PC-3 (cell line): Measurements from ENCODE around the gene MYBPH. TPM values are rescaled to one million over a fixed set of nuclear protein-coding genes. Genes with fewer than 3 reads are reported as not detected.

Source experiments
- ATAC-seq: fragments of 200-7000 bp; cut with Tn5 transposase; 2 replicates; pipeline ENCODE4 v1.9.1; 2020; ENCODE audit warnings: mild to moderate bottlenecking, moderate library complexity
- BruUV-seq: library from RNA; stranded (reverse); fragments of 400-500 nt; replicated peaks from 2 replicates; lab custom pipeline; 2021; lab: Mats Ljungman, UMichigan
- CTCF ChIA-PET: fragments of 300-600 bp; sonication (Branson Sonifier 250); formaldehyde crosslinking; loops from one replicate; lab custom pipeline; 2022; ENCODE audit warnings: antibody characterized with exemption; lab: Charles Lee
- POLR2A ChIA-PET: fragments of 300-600 bp; sonication (Branson Sonifier 250); formaldehyde crosslinking; loops from one replicate; lab custom pipeline; 2022; ENCODE audit warnings: antibody characterized with exemption; ENCODE audit not compliant: unreplicated experiment; lab: Charles Lee
- DNase-seq: peaks from one replicate; pipeline ENCODE4 v3.0.0-alpha.2; 2015
- H2AFZ ChIP-seq: fragments of 300-600 bp; sonication (generic); 2 replicates; pipeline ENCODE4 v1.6.0; 2016; ENCODE audit warnings: antibody characterized with exemption, low read length
- H3F3A ChIP-seq: fragments of 300-600 bp; sonication (generic); one replicate; pipeline ENCODE4 v1.6.0; 2017; ENCODE audit warnings: antibody characterized with exemption, low read length, control low read depth, mild to moderate bottlenecking; ENCODE audit not compliant: unreplicated experiment
- H3K27ac ChIP-seq: fragments of 300-600 bp; sonication (generic); 2 replicates; pipeline ENCODE4 v1.5.1; 2016; ENCODE audit warnings: mild to moderate bottlenecking, low read length
- H3K27me3 ChIP-seq: fragments of 300-600 bp; sonication (generic); 2 replicates; pipeline ENCODE4 v1.6.1; 2016; ENCODE audit warnings: low read length, mixed read lengths
- H3K36me3 ChIP-seq: fragments of 300-600 bp; sonication (generic); 2 replicates; pipeline ENCODE4 v1.6.1; 2016; ENCODE audit warnings: low read depth, mixed run types, low read length, mixed read lengths
- H3K4me1 ChIP-seq: fragments of 300-600 bp; sonication (generic); 2 replicates; pipeline ENCODE4 v1.5.1; 2016; ENCODE audit warnings: low read length; ENCODE audit not compliant: insufficient read depth
- H3K4me2 ChIP-seq: fragments of 300-600 bp; sonication (generic); 2 replicates; pipeline ENCODE4 v1.6.0; 2016; ENCODE audit warnings: low read length
- H3K4me3 ChIP-seq: fragments of 300-600 bp; sonication (generic); 2 replicates; pipeline ENCODE4 v1.5.1; 2016; ENCODE audit warnings: mild to moderate bottlenecking, low read length, mixed read lengths
- H3K79me2 ChIP-seq: fragments of 300-600 bp; sonication (generic); 2 replicates; pipeline ENCODE4 v1.6.1; 2017; ENCODE audit warnings: low read length, mixed read lengths
- H3K9ac ChIP-seq: fragments of 300-600 bp; sonication (generic); 2 replicates; pipeline ENCODE4 v1.6.0; 2016; ENCODE audit warnings: mild to moderate bottlenecking, low read length
- H3K9me2 ChIP-seq: fragments of 300-600 bp; sonication (generic); replicated peaks from 2 replicates; pipeline ENCODE4 v1.6.1; 2016; ENCODE audit warnings: mixed run types, low read length, mixed read lengths
- H3K9me3 ChIP-seq: fragments of 300-600 bp; sonication (generic); 2 replicates; pipeline ENCODE4 v1.6.1; 2016; ENCODE audit warnings: low read length, mixed read lengths
- H4K20me1 ChIP-seq: fragments of 300-600 bp; sonication (generic); 2 replicates; pipeline ENCODE4 v1.6.1; 2016; ENCODE audit warnings: low read length, mixed read lengths
- EZH2 ChIP-seq: fragments of 300-600 bp; sonication (generic); IDR thresholded peaks from one replicate; pipeline ENCODE4 v1.6.1; 2017; ENCODE audit warnings: antibody characterized with exemption, mild to moderate bottlenecking, low read length; ENCODE audit not compliant: unreplicated experiment
- EZH2phosphoT487 ChIP-seq: fragments of 300-600 bp; sonication (generic); IDR thresholded peaks from 2 replicates; pipeline ENCODE4 v1.6.1; 2018; ENCODE audit warnings: mild to moderate bottlenecking, antibody characterized with exemption, low read length, borderline replicate concordance
- intact Hi-C: fragments of 100-400 bp; cut with micrococcal nuclease; formaldehyde crosslinking; loops from 2 replicates; pipeline ENCODE4 v1.9.0; 2023
- total RNA-seq: library from RNA; depleted of rRNA; stranded (reverse); fragments of >200 nt; gene quantifications from 2 replicates; pipeline ENCODE4 v1.2.3, GENCODE V29; 2014
- TF ChIP-seq, protein P1 (sequence below): fragments of 300-600 bp; sonication (generic); conservative IDR thresholded peaks from 2 replicates; pipeline ENCODE4 v1.5.1; 2017; ENCODE audit warnings: antibody characterized with exemption, low read depth, mild to moderate bottlenecking, low read length

MYBPH gene
- total RNA-seq, 1 experiment from 2014 or later: not detected

DNA sequence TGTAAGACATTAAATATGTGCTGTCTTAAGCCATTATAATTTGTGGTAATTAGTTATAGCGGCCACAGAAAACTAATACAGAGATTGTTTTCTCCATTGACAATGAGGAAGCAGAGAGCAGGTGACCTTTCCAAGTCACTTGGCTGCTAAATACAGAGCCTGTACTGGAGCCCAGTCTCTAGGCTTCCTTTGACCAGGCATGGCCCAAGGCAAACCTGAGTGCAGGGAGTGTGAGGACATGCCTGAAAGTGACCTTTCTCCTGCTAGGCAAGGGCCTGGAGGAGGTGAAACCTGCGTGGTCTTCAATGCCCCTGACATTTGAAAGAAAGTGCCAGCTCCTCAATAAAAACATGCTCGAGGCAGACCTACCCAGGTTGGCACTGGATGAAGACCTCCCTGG, 23.4 kb upstream of the MYBPH start:
- no peaks in the 10 kb centered on the region for H3F3A ChIP-seq
- no peak overlapping the region for H3K4me3 ChIP-seq
- no peaks in the 10 kb centered on the region for H4K20me1 ChIP-seq
- H3K4me1 ChIP-seq: no peaks in the 10 kb centered on the region
- H3K36me3 ChIP-seq: no peaks in the 10 kb centered on the region
- ChIA-PET CTCF (interaction anchor here (0.6 kb wide), 1 partner anchor 81 kb away, joined by 3 read pairs; no protein-coding TSS in a partner anchor), POLR2A (no interaction called here)
- TF ChIP-seq, protein P1, sequence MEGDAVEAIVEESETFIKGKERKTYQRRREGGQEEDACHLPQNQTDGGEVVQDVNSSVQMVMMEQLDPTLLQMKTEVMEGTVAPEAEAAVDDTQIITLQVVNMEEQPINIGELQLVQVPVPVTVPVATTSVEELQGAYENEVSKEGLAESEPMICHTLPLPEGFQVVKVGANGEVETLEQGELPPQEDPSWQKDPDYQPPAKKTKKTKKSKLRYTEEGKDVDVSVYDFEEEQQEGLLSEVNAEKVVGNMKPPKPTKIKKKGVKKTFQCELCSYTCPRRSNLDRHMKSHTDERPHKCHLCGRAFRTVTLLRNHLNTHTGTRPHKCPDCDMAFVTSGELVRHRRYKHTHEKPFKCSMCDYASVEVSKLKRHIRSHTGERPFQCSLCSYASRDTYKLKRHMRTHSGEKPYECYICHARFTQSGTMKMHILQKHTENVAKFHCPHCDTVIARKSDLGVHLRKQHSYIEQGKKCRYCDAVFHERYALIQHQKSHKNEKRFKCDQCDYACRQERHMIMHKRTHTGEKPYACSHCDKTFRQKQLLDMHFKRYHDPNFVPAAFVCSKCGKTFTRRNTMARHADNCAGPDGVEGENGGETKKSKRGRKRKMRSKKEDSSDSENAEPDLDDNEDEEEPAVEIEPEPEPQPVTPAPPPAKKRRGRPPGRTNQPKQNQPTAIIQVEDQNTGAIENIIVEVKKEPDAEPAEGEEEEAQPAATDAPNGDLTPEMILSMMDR: no peak
- TF ChIP-seq EZH2 (no peak), EZH2phosphoT487 (no peak)
- no peak for ATAC-seq
- no peak overlapping the region for H3K4me2 ChIP-seq
- H3K9ac ChIP-seq: no peak overlapping the region
- no peaks in the 10 kb centered on the region for H3K79me2 ChIP-seq
- no peak overlapping the region for H3K27ac ChIP-seq
- no peak for DNase-seq
- intact Hi-C loops: no loop called here
- no peak overlapping the region for H2AFZ ChIP-seq
- H3K27me3 ChIP-seq: peaks cover 73% of the 10 kb centered on the region
- no TSS peak for BruUV-seq
- no peaks in the 10 kb centered on the region for H3K9me3 ChIP-seq
- no peaks in the 10 kb centered on the region for H3K9me2 ChIP-seq

DNA sequence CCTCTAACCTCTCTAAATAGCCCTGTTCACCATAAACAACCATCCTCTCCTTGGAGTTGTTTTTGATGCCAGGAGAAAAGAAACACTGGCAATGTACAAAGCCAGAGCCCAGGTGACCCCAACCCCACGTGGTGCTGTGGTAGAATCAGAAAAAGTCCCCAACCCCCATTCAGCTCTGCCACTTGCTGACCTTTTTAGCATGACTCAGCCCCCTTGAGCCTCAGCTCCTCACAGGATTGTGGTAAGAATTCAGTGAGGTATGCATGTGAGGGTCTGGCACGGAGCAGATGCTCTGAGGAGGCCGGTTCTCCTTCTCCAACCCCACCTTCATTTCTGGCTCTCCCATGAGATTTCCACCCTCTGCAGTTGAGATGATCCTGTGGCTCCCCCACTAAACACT, 22.0 kb upstream of the MYBPH start:
- DNase-seq: no peak
- ATAC-seq: no peak
- H3K9me3 ChIP-seq: no peaks in the 10 kb centered on the region
- no peak overlapping the region for H3K9ac ChIP-seq
- no peak overlapping the region for H3K4me2 ChIP-seq
- H4K20me1 ChIP-seq: no peaks in the 10 kb centered on the region
- H2AFZ ChIP-seq: no peak overlapping the region
- no peaks in the 10 kb centered on the region for H3F3A ChIP-seq
- H3K27ac ChIP-seq: no peak overlapping the region
- TF ChIP-seq EZH2 (no peak), EZH2phosphoT487 (no peak)
- TF ChIP-seq, protein P1: no peak
- no peak overlapping the region for H3K4me3 ChIP-seq
- no TSS peak for BruUV-seq
- ChIA-PET POLR2A (no interaction called here), CTCF (no interaction called here)
- H3K36me3 ChIP-seq: no peaks in the 10 kb centered on the region
- H3K79me2 ChIP-seq: no peaks in the 10 kb centered on the region
- no peaks in the 10 kb centered on the region for H3K4me1 ChIP-seq
- intact Hi-C loops: no loop called here
- H3K9me2 ChIP-seq: no peaks in the 10 kb centered on the region
- peaks cover 59% of the 10 kb centered on the region for H3K27me3 ChIP-seq

DNA sequence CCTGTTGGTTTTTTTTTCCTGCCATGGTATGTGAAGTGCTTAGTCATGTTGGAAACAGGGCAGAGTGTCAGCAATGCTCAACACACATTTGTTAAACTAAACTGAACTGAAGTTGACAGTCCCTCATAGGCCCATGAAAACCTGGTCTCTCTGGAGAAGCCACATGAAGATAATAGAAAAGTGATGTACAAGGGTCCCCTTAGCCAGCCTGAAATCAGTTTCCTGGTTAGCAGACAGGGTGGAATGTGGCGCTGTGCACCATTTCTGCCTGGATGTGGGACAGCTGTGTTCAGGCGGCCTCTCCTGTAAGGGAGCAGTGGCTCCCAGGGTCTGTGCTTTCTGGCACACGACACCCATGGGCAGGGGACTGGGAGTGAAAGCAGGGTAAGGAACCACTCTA, 20.7 kb upstream of the MYBPH start:
- no peak overlapping the region for H3K4me3 ChIP-seq
- H3K27ac ChIP-seq: no peak overlapping the region
- H3K27me3 ChIP-seq: peaks cover 46% of the 10 kb centered on the region
- no peaks in the 10 kb centered on the region for H4K20me1 ChIP-seq
- ChIA-PET POLR2A (no interaction called here), CTCF (interaction anchor here (0.6 kb wide), 1 partner anchor 964 kb away, joined by 3 read pairs; no protein-coding TSS in a partner anchor)
- H3K4me1 ChIP-seq: no peaks in the 10 kb centered on the region
- no peaks in the 10 kb centered on the region for H3K9me3 ChIP-seq
- H2AFZ ChIP-seq: no peak overlapping the region
- no peak overlapping the region for H3K9ac ChIP-seq
- no peaks in the 10 kb centered on the region for H3F3A ChIP-seq
- ATAC-seq: no peak
- no peak for DNase-seq
- no peak for TF ChIP-seq EZH2phosphoT487
- TF ChIP-seq, protein P1: 0 out of 2 replicates have a peak, but pooled peaks have one; percentile 24
- TF ChIP-seq EZH2: no peak
- H3K4me2 ChIP-seq: no peak overlapping the region
- H3K36me3 ChIP-seq: no peaks in the 10 kb centered on the region
- H3K9me2 ChIP-seq: no peaks in the 10 kb centered on the region
- BruUV-seq: no TSS peak
- H3K79me2 ChIP-seq: no peaks in the 10 kb centered on the region
- intact Hi-C loops: no loop called here
